HEK293 (cell line): ENCODE results near the gene C18orf32.

Experiments
- CTCF ChIA-PET: fragments of 350-600 bp; formaldehyde crosslinking; extraction: SDS; loops from one replicate; lab custom pipeline; 2021; ENCODE audit warnings: antibody characterized with exemption; lab: Yijun Ruan, JAX
- POLR2A ChIA-PET: fragments of 300-600 bp; formaldehyde crosslinking; extraction: SDS; loops from one replicate; lab custom pipeline; 2020; ENCODE audit warnings: antibody characterized with exemption, inconsistent platforms; lab: Yijun Ruan, JAX
- H3K27ac ChIP-seq: fragments of 200-500 bp; sonication (Bioruptor generic); 2 replicates; pipeline ENCODE4 v1.5.1; 2014; ENCODE audit warnings: low read depth, low read length, control low read depth, inconsistent platforms; ENCODE audit errors: extremely low read depth
- H3K36me3 ChIP-seq, 2 experiments: fragments of 200-500 bp in 1 of 2; sonication (Bioruptor generic) in 1 of 2; 1 replicate in 1 of 2; 2 replicates in 1 of 2; pipeline ENCODE4 v1.5.1; 2014 to 2017; ENCODE audit warnings: inconsistent platforms in 2 of 2, low read length in 2 of 2; ENCODE audit not compliant: control insufficient read depth in 2 of 2, insufficient read depth in 1 of 2
- H3K4me1 ChIP-seq: fragments of 200-500 bp; sonication (Bioruptor generic); 2 replicates; pipeline ENCODE4 v1.5.1; 2014; ENCODE audit warnings: mild to moderate bottlenecking, low read length, inconsistent platforms; ENCODE audit not compliant: control insufficient read depth, insufficient read depth
- H3K4me3 ChIP-seq: 2 replicates; pipeline ENCODE4 v1.5.1; 2011; ENCODE audit warnings: low read depth, mild to moderate bottlenecking, control low read depth, low read length, moderate library complexity
- H3K9me3 ChIP-seq: fragments of 200-500 bp; sonication (Bioruptor generic); 2 replicates; pipeline ENCODE4 v1.5.1; 2014; ENCODE audit warnings: low read depth, low read length, inconsistent platforms; ENCODE audit not compliant: control insufficient read depth, insufficient read depth
- BCL11A ChIP-seq: fragments of 450-650 bp; formaldehyde crosslinking; IDR thresholded peaks from 2 replicates; pipeline ENCODE4 v1.5.1; 2016; ENCODE audit warnings: low read depth, missing biosample characterization, missing genetic modification characterization
- FEZF1 ChIP-seq: fragments of 450-650 bp; formaldehyde crosslinking; IDR thresholded peaks from 2 replicates; pipeline ENCODE4 v1.5.1; 2016; ENCODE audit warnings: missing biosample characterization, missing genetic modification characterization
- HOXA7 ChIP-seq: sonication (generic); formaldehyde crosslinking; IDR thresholded peaks from 2 replicates; pipeline ENCODE4 v1.8.1; 2022; ENCODE audit warnings: missing genetic modification reagents, borderline replicate concordance
- KLF16 ChIP-seq: fragments of 450-650 bp; formaldehyde crosslinking; IDR thresholded peaks from 2 replicates; pipeline ENCODE4 v1.5.1; 2017; ENCODE audit warnings: missing biosample characterization, missing genetic modification characterization
- KLF7 ChIP-seq: fragments of 450-650 bp; formaldehyde crosslinking; IDR thresholded peaks from 2 replicates; pipeline ENCODE4 v1.5.1; 2016; ENCODE audit warnings: missing biosample characterization, missing genetic modification characterization, borderline replicate concordance
- KLF8 ChIP-seq: fragments of 450-650 bp; formaldehyde crosslinking; IDR thresholded peaks from 2 replicates; pipeline ENCODE4 v1.5.1; 2016; ENCODE audit warnings: missing biosample characterization, missing genetic modification characterization
- OSR2 ChIP-seq: fragments of 450-650 bp; formaldehyde crosslinking; IDR thresholded peaks from 2 replicates; pipeline ENCODE4 v1.5.1; 2016; ENCODE audit warnings: missing biosample characterization, missing genetic modification characterization
- SCRT1 ChIP-seq: fragments of 450-650 bp; formaldehyde crosslinking; IDR thresholded peaks from 2 replicates; pipeline ENCODE4 v1.5.1; 2016; ENCODE audit warnings: missing biosample characterization, missing genetic modification characterization, borderline replicate concordance
- SP3 ChIP-seq: fragments of 450-650 bp; formaldehyde crosslinking; IDR thresholded peaks from 2 replicates; pipeline ENCODE4 v1.5.1; 2016; ENCODE audit warnings: missing biosample characterization, missing genetic modification characterization
- SP7 ChIP-seq: fragments of 450-650 bp; formaldehyde crosslinking; IDR thresholded peaks from 2 replicates; pipeline ENCODE4 v1.5.1; 2016; ENCODE audit warnings: missing biosample characterization, missing genetic modification characterization
- TRIM28 ChIP-seq: IDR thresholded peaks from 2 replicates; pipeline ENCODE4 v1.6.1; 2011; ENCODE audit warnings: low read length, control low read depth, borderline replicate concordance
- ZFP3 ChIP-seq: fragments of 450-650 bp; formaldehyde crosslinking; IDR thresholded peaks from 2 replicates; pipeline ENCODE4 v1.5.1; 2016; ENCODE audit warnings: low read depth, missing biosample characterization, missing genetic modification characterization
- ZNF133 ChIP-seq: fragments of 450-650 bp; formaldehyde crosslinking; IDR thresholded peaks from 2 replicates; pipeline ENCODE4 v1.5.1; 2016; ENCODE audit warnings: missing biosample characterization, missing genetic modification characterization
- ZNF19 ChIP-seq: fragments of 450-650 bp; formaldehyde crosslinking; IDR thresholded peaks from 2 replicates; pipeline ENCODE4; 2016; ENCODE audit warnings: missing biosample characterization, missing genetic modification characterization, low read depth
- ZNF223 ChIP-seq: fragments of 450-650 bp; formaldehyde crosslinking; IDR thresholded peaks from 2 replicates; pipeline ENCODE4 v1.5.1; 2016; ENCODE audit warnings: missing biosample characterization, missing genetic modification characterization
- ZNF239 ChIP-seq: fragments of 450-650 bp; formaldehyde crosslinking; IDR thresholded peaks from 2 replicates; pipeline ENCODE4 v1.5.1; 2016; ENCODE audit warnings: missing biosample characterization, missing genetic modification characterization
- ZNF335 ChIP-seq: fragments of 450-650 bp; formaldehyde crosslinking; conservative IDR thresholded peaks from 2 replicates; pipeline ENCODE4 v1.5.1; 2016; ENCODE audit warnings: missing biosample characterization, missing genetic modification characterization
- ZNF394 ChIP-seq: fragments of 450-650 bp; formaldehyde crosslinking; IDR thresholded peaks from 2 replicates; pipeline ENCODE4 v1.5.1; 2016; ENCODE audit warnings: missing biosample characterization, missing genetic modification characterization, mild to moderate bottlenecking, moderate library complexity, borderline replicate concordance
- ZNF426 ChIP-seq: fragments of 450-650 bp; formaldehyde crosslinking; IDR thresholded peaks from 2 replicates; pipeline ENCODE4 v1.5.1; 2017; ENCODE audit warnings: missing biosample characterization, missing genetic modification characterization, mild to moderate bottlenecking, inconsistent platforms, moderate library complexity
- ZNF48 ChIP-seq: fragments of 450-650 bp; formaldehyde crosslinking; IDR thresholded peaks from 2 replicates; pipeline ENCODE4 v1.5.1; 2016; ENCODE audit warnings: missing biosample characterization, missing genetic modification characterization
- ZNF558 ChIP-seq: fragments of 450-650 bp; formaldehyde crosslinking; IDR thresholded peaks from 2 replicates; pipeline ENCODE4 v1.5.1; 2016; ENCODE audit warnings: missing biosample characterization, missing genetic modification characterization
- ZNF571 ChIP-seq: fragments of 450-650 bp; formaldehyde crosslinking; IDR thresholded peaks from 2 replicates; pipeline ENCODE4 v1.5.0; 2017; ENCODE audit warnings: missing biosample characterization, missing genetic modification characterization
- ZNF585B ChIP-seq: fragments of 450-650 bp; formaldehyde crosslinking; IDR thresholded peaks from 2 replicates; pipeline ENCODE4 v1.5.1; 2016; ENCODE audit warnings: missing biosample characterization, missing genetic modification characterization
- ZNF596 ChIP-seq: fragments of 450-650 bp; IDR thresholded peaks from 2 replicates; pipeline ENCODE4 v1.5.0; 2018; ENCODE audit warnings: missing biosample characterization, mild to moderate bottlenecking, missing genetic modification characterization, moderate library complexity
- ZNF654 ChIP-seq: fragments of 450-650 bp; formaldehyde crosslinking; IDR thresholded peaks from 2 replicates; pipeline ENCODE4 v1.5.1; 2016; ENCODE audit warnings: low read depth, missing biosample characterization, missing genetic modification characterization
- ZNF747 ChIP-seq: fragments of 450-650 bp; formaldehyde crosslinking; IDR thresholded peaks from 2 replicates; pipeline ENCODE4 v1.5.1; 2016; ENCODE audit warnings: missing biosample characterization, missing genetic modification characterization
- ZXDB ChIP-seq: fragments of 450-650 bp; formaldehyde crosslinking; IDR thresholded peaks from 2 replicates; pipeline ENCODE4 v1.5.1; 2016; ENCODE audit warnings: missing biosample characterization, missing genetic modification characterization
- TF ChIP-seq, protein P1 (sequence below): fragments of 450-650 bp; formaldehyde crosslinking; IDR thresholded peaks from 2 replicates; pipeline ENCODE4 v1.5.1; 2016; ENCODE audit warnings: missing biosample characterization, missing genetic modification characterization
- TF ChIP-seq, protein P2 (sequence below): fragments of 450-650 bp; formaldehyde crosslinking; IDR thresholded peaks from 2 replicates; pipeline ENCODE4 v1.5.1; 2017; ENCODE audit warnings: missing biosample characterization, missing genetic modification characterization
- TF ChIP-seq, protein P3 (sequence below): fragments of 450-650 bp; IDR thresholded peaks from 2 replicates; pipeline ENCODE4 v1.5.1; 2018; ENCODE audit warnings: missing biosample characterization, missing genetic modification characterization
- TF ChIP-seq, protein P4 (sequence below): fragments of 450-650 bp; formaldehyde crosslinking; IDR thresholded peaks from 2 replicates; pipeline ENCODE4 v1.5.1; 2016; ENCODE audit warnings: missing biosample characterization, missing genetic modification characterization
- TF ChIP-seq, protein P5 (sequence below): fragments of 450-650 bp; formaldehyde crosslinking; IDR thresholded peaks from 2 replicates; pipeline ENCODE4 v1.5.1; 2017; ENCODE audit warnings: missing biosample characterization, missing genetic modification characterization

Gene C18orf32

DNA sequence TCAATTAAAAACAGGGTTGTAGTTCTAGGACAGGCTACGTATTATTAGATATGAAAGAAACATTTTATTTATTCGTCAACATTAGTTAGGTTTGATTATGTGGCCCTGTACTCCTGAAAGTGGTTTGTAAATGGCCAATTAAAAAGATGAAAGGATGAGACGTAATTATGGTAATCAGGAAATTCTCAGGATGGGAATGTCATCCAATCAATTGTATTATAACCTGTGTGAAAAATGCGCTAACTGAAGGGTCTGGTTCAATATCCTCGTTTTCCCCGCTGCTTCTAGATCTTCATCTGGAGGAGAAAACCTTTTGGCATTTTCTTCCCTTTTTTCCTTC, 5.6 kb upstream of the C18orf32 start (continued):
- TF ChIP-seq ZNF48 (no peak), ZNF19 (peak; percentile 12; the same call in 1 of the 2 replicates), ZNF239 (tag by site-specific recombination) (no peak), ZNF585B (tag by site-specific recombination) (no peak), KLF7 (tag by site-specific recombination) (no peak), ZNF335 (tag by site-specific recombination) (0 out of 2 replicates have a peak, but pooled peaks have one; percentile 53), ZNF654 (tag by site-specific recombination) (no peak)
- TF ChIP-seq, protein P1, sequence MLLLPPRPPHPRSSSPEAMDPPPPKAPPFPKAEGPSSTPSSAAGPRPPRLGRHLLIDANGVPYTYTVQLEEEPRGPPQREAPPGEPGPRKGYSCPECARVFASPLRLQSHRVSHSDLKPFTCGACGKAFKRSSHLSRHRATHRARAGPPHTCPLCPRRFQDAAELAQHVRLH (tag by site-specific recombination), result no peak

DNA sequence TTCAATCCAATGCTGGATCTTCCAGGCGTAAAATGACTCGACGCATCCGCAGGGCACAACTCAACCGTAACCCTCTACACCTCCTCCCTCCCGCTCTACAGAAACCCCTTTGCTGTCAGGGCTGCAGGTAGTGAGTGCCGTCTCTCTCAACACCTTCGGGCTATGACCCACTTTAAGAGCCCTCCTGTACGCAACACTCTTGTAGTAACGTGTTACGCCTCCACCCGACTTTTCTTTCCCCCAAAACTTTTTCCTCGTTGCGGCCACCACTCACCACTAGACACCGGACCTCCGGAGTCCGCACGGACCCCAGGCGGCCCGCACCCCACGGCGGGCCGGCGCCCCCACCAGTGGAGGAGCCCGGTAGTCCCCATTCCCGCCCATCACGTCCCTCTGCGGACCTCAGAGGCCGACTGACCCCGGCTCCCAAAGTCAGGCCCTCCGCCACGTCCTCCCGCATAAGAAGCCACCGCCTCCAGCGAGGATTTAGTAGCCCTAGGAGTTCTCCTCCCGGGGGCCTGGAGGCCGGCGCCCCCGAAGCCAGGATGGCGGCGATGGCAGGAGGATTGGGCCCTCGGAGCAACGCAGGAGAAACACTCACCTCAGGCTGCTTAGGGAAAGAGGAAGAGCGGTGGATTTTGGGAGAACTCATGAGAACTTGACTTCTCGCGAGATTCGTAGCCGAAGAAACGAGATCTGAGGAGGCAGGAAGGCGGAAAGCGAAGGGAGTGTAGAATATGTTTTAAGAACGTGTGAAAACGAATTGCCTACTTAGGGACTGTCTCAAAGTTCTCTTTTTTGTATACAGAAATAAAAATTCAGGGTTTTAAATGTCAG, 5.0 kb upstream of the C18orf32 start, which contains the start of gene RPL17:
TSS of gene RPL17 (minus strand) at position 609 of the 837 bp plus-strand sequence.
- POLR2A ChIA-PET, result no interaction called here
- peak; percentile 74 for TF ChIP-seq KLF8
- peak; percentile 98 for TF ChIP-seq KLF16 (tag by site-specific recombination)
- peak; percentile 69 for TF ChIP-seq SP3 (tag by site-specific recombination)
- peak; percentile 76 for TF ChIP-seq ZNF394 (tag by site-specific recombination)
- no peak for TF ChIP-seq ZNF571 (tag by site-specific recombination)
- TF ChIP-seq, protein P2, sequence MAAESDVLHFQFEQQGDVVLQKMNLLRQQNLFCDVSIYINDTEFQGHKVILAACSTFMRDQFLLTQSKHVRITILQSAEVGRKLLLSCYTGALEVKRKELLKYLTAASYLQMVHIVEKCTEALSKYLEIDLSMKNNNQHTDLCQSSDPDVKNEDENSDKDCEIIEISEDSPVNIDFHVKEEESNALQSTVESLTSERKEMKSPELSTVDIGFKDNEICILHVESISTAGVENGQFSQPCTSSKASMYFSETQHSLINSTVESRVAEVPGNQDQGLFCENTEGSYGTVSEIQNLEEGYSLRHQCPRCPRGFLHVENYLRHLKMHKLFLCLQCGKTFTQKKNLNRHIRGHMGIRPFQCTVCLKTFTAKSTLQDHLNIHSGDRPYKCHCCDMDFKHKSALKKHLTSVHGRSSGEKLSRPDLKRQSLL (tag by site-specific recombination), result no peak; the same call in 1 of the 2 replicates
- TF ChIP-seq ZNF558 (tag by site-specific recombination), result no peak
- peak; percentile 65; the same call in 1 of the 2 replicates for TF ChIP-seq ZNF223
- no peak for TF ChIP-seq FEZF1 (tag by site-specific recombination)
- TF ChIP-seq SCRT1 (tag by site-specific recombination), result no peak
- no peak; the same call in 1 of the 2 replicates for TF ChIP-seq KLF7 (tag by site-specific recombination)
- TF ChIP-seq, protein P3, sequence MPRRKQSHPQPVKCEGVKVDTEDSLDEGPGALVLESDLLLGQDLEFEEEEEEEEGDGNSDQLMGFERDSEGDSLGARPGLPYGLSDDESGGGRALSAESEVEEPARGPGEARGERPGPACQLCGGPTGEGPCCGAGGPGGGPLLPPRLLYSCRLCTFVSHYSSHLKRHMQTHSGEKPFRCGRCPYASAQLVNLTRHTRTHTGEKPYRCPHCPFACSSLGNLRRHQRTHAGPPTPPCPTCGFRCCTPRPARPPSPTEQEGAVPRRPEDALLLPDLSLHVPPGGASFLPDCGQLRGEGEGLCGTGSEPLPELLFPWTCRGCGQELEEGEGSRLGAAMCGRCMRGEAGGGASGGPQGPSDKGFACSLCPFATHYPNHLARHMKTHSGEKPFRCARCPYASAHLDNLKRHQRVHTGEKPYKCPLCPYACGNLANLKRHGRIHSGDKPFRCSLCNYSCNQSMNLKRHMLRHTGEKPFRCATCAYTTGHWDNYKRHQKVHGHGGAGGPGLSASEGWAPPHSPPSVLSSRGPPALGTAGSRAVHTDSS (tag by site-specific recombination), result peak; percentile 73
- TF ChIP-seq BCL11A (tag by site-specific recombination), result no peak
- no peak for TF ChIP-seq HOXA7 (CRISPR knock-in tag)
- TF ChIP-seq ZNF747 (tag by site-specific recombination), result no peak
- TF ChIP-seq ZNF133 (tag by site-specific recombination), result no peak; the same call in 1 of the 2 replicates
- TF ChIP-seq, protein P4, sequence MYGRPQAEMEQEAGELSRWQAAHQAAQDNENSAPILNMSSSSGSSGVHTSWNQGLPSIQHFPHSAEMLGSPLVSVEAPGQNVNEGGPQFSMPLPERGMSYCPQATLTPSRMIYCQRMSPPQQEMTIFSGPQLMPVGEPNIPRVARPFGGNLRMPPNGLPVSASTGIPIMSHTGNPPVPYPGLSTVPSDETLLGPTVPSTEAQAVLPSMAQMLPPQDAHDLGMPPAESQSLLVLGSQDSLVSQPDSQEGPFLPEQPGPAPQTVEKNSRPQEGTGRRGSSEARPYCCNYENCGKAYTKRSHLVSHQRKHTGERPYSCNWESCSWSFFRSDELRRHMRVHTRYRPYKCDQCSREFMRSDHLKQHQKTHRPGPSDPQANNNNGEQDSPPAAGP (tag by site-specific recombination), result peak; percentile 25
- TF ChIP-seq ZNF335 (tag by site-specific recombination), result peak; percentile 81
- no peak for TF ChIP-seq OSR2 (tag by site-specific recombination)
- TF ChIP-seq TRIM28, result no peak
- TF ChIP-seq, protein P5, sequence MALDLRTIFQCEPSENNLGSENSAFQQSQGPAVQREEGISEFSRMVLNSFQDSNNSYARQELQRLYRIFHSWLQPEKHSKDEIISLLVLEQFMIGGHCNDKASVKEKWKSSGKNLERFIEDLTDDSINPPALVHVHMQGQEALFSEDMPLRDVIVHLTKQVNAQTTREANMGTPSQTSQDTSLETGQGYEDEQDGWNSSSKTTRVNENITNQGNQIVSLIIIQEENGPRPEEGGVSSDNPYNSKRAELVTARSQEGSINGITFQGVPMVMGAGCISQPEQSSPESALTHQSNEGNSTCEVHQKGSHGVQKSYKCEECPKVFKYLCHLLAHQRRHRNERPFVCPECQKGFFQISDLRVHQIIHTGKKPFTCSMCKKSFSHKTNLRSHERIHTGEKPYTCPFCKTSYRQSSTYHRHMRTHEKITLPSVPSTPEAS (tag by site-specific recombination), result peak; percentile 56
- no peak for TF ChIP-seq ZFP3 (tag by site-specific recombination)
- peak; percentile 87 for TF ChIP-seq ZXDB (tag by site-specific recombination)
- TF ChIP-seq ZNF596, result no peak
- TF ChIP-seq ZNF426 (tag by site-specific recombination), result peak; percentile 9; the same call in 1 of the 2 replicates
- TF ChIP-seq SP7, result peak; percentile 87

More for the DNA sequence above, 5.0 kb upstream of the C18orf32 start, which contains the start of gene RPL17:
- H3K9me3 ChIP-seq, result no peaks in the 10 kb centered on the region
- peaks cover 35 to 46% of the 10 kb centered on the region in 2 experiments for H3K36me3 ChIP-seq
- CTCF ChIA-PET, result no interaction called here
- peak within 1 kb of the TSS; percentile 100 for H3K27ac ChIP-seq
- peak within 1 kb of the TSS; percentile 69 for H3K4me3 ChIP-seq
- peaks cover 21% of the 10 kb centered on the region for H3K4me1 ChIP-seq
